NCI-H2227 (cell line): ENCODE results near the gene CIPC.

Experiments used
- DNase-seq: peaks from one replicate; lab custom pipeline; 2025; ENCODE audit not compliant: unreplicated experiment; lab: John Stamatoyannopoulos, UW

Gene CIPC

GRCh38 chr14:77125281-77125801, 27.3 kb downstream of the CIPC start:
- DNase-seq = peak; percentile 25

DNA sequence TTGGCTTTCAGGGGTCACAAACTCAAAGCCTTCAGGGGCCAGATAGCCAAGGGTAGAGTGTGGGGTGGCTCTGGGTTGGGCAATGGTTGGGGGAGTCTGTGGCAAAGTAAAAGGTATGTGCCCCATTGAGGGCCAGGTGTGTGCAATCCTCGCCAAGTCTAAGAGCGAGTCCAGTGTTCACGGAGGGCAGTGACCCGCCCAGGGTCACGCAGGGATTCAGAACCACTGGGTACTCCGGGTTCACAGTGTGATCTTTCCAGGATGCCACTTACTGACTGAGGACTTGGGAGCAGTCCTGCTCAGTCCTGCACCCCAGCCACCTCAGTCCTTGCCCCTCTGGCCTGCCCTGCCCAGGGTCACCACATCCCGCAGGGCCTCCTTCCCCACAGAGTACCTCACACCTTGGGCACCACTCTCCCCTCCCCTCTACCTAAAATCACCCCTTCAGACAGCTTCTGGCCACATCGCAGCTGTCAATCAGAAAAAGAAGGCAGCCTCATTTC, 27.8 kb downstream of the CIPC start:
- no peak for DNase-seq

- DNase-seq = no peak
Measured at GRCh38 chr14:77126461-77126990, 28.5 kb downstream of the CIPC start.

DNA sequence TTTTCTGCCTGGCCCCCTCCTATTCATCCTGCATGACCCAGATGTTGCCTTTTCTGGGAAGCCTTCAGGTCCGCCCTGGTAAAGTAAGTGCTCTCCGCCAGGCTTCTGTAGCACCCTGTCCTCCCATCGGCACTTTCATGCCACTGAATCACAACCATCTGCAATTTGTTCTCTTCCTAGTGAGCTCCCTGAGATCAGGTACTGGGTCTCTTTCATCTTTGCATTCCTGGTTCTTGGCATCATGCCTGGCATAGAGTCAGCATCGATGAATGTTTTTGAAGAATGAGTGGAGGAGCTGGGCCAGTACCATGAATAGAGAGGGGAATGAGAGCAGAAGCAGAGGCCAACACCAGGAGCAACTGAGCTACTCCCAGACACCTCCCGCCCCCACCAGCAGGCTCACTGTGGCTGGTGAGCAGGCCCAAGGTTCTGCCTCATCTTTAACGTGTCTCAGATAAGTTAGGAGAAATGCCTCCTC, 30.4 kb downstream of the CIPC start:
- DNase-seq = no peak

GRCh38 chr14:77130386-77130785, 32.3 kb downstream of the CIPC start:
- DNase-seq = no peak

- DNase-seq = no peak
Measured at GRCh38 chr14:77131206-77131605, 33.1 kb downstream of the CIPC start.

DNA sequence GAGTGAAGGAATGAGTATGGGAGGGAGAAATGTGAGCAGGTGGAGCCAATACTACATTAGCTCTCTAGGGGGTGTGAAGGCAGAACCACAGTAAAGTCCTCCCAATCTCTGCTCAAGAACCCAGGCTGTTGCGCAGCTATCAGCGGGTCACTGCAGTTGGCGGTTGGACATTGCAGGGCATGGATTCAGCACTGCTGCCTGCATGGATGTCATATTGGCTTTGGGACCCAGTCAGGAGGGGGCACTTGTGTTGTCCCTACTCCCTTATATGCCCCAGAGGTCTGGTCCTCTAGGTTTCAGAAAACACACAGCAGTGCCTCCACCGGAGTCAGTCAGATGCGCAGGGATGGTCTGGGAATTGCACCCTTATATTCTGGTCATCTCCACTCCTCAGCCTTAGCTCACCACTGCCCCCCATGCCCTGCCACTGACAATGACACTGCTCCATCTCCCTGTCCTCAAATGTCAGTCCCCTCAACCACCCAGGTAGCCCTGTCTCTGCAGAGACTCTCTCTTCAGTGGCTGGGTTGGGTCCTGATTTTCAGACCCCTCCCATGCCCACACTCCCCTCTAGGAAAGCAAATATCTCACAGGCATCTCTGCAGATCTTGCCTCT, 33.9 kb downstream of the CIPC start:
- DNase-seq = no peak

DNA sequence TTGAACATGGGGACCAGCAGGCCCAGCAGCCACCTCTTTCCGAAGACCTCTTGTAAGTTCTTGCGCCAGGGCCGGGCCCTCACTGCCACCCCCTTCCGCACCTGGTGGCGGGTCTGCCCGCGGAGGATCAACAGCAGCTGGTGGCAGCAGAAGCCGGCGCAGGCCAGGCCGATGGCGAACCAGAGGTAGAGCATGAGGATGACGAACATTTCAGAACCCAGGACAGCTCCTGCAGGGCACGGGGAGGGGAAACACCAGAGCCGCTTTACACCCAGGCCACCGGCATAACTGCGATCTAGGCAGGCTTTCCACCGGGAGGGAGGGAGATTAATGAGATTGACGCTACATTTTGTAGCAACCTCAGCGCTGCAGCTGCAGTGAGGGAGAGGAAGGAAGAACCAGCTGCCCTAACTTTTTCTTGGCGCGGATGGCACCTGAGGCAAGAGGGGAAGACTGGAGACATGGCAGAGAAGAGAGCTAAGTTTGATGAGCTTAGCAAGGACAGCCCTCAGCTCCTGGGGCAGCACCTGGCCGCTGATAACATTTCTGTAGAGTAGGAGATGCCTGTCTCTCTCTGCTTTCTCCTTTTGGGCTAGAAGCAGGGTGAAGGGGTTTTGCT, 35.8 kb downstream of the CIPC start:
- no peak for DNase-seq

- no peak for DNase-seq
Measured at GRCh38 chr14:77139022-77139421, 41.0 kb downstream of the CIPC start.

- DNase-seq = peak; percentile 78
Measured at GRCh38 chr14:77139540-77140358, 41.7 kb downstream of the CIPC start.

- DNase-seq = peak; percentile 54
Measured at GRCh38 chr14:77140359-77141213, 42.5 kb downstream of the CIPC start.

- peak; percentile 82 for DNase-seq
Measured at GRCh38 chr14:77141214-77142004, 43.4 kb downstream of the CIPC start, which contains the start of gene ZDHHC22. TSS of gene ZDHHC22 (minus strand) at chr14:77141791. CDS start at chr14:77139738, 2,053 bp downstream.

DNA sequence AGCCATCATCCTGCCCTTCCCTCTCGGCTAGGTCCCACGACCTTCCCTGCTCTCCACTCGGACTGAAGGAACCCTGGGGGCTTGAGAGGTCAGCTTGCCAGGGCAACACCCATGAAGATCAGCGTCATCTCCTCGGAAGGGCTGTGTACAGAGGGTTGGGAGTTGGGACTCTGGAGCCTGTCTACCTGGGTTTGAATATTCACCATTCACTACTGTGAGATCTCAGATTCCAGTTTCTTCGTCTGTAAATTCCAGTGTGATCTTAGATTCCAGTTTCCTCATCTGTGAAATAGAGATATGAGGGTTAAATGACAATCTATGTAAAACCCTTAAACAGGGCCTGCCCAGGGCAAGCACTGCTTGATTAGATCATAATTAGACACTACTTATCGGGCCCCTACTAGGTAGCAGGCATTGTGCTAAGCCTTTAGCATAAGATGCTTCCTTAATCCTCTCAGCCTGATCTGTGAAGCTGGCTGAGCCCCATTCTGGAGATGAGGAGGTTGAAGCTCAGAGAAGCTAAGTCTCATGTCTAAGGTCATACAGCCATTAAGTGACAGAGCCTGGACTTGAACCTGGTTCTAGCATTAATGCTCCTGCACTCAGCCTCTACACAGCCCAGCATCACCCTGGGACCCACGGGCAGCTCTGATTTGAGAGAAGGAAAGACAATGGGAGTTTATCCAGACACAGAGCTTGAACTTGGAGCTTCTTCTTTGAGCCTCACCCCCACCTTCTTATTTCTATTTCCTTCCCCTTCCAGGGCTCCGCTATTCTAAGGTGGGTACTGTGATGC, 44.1 kb downstream of the CIPC start:
- DNase-seq = no peak

DNA sequence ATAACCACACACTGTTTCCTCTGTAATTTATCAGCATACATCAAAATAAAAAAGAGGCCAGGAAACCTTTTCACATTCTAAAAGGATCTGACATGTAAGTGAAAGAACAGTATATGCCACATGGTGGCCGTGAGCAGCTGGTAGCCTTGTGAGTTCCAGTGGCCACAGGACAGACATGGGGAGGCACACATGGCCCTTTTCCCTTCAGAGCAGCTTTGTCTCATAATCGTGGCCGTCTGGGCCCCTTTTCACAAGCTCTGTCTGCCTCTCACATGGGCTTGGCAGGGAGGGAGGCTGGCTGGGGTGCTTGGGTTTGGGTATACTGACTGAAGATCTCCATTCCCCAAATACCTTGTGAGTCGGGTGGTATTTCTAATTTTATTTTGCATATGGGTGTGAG, 45.0 kb downstream of the CIPC start:
- DNase-seq = no peak

DNA sequence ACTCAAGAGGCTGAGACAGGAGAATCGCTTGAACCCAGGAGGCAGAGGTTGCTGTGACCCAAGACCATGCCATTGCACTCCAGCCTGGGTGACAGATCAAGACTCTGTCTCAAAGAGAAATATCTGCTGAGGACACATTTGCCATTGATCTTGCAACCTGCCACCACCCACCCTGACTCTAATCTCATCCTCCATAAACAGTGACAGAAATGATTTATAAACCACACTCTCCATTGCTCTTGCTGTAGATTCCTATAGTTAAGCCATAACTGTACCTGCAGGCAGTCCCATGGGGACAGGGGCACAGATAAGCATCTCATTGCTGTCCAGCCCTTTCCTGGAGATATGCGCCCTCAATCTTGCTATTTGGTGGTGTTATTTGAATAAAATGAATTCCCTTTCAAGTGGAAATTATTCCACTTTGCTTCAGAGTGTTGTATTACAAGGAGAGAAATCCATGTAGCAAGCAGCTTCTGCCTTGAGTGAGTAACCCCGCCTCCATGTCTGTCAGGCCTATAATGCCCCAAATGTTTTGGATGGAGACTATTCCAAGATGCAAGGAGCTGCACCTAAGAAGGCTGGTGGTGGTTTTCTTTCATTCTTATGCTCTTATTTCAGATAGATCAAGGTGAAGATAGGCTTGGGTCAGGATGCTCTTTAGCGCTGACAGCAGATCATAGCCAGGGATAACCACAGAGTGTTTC, 46.5 kb downstream of the CIPC start:
- no peak for DNase-seq

- no peak for DNase-seq
Measured at GRCh38 chr14:77145975-77146740, 48.1 kb downstream of the CIPC start.

DNA sequence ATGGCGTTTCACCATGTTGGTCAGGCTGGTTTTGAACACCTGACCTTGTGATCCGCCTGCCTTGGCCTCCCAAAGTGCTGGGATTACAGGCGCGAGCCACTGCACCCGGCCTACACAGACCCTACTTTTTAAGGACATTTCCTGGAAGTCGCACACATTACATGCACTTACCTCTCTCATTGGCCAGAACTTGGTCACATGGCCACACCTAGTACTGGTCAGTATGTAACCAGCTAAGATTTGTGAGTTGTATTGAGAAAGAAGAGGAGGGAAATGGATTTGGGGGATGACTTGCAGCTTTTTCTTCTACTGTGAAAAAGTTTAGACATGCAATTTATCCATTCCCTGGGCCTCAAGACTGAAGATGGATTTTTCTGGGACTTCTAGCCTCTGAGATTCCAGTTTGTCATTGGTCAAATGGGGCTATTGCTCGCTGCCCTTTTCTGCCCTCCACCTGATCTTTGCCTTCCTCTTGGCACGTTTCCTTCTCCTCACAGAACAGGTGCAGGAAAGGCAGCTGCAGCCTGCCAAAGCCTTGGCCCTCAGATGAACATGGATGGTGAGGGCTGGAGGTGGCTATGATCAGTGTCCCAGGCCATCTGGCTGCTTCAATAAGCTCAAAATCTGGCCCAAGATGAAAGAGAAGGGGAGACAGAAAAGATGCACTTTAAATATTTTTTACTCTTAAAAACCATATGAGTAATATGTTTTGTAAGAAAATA, 50.6 kb downstream of the CIPC start:
- DNase-seq = no peak
